Measurements from ENCODE around the gene FOXO3.

- TF ChIP-seq CTCF (conservative IDR thresholded peaks at IDR 0.05 in 1 of 2, IDR thresholded peaks at IDR 0.05 in 1 of 2; ENCODE audit: extremely low read depth in 1 of 2, insufficient read depth in 1 of 2, low read depth in 1 of 2, low read length in 2 of 2) (no peak), EZH2 (IDR thresholded peaks at IDR 0.05; ENCODE audit: borderline replicate concordance, low read length) (no peak)
These were observed 101.3 kb downstream of the FOXO3 start for GRCh38 chr6:108661982-108662381.

Measured in mammary epithelial cell (primary cell).